ENCODE measurements around the gene TEX14. TPM values are rescaled to one million over a fixed set of nuclear protein-coding genes. Genes with fewer than 3 reads are reported as not detected.

TEX14 gene
- total and polyA plus RNA-seq, 10 of the 15 experiments (the other 5 are each of a cell fraction or from before 2014, with no cell fraction given), result 0.15 to 1.3 (median 0.66) TPM

GRCh38 chr17:58577696-58578095, 114.1 kb downstream of the TEX14 start (continued):
- TF ChIP-seq RBBP5 (conservative IDR thresholded peaks at IDR 0.05), result no peak
- no peak for TF ChIP-seq ZZZ3 (IDR thresholded peaks at IDR 0.05; ENCODE audit: control insufficient read depth, insufficient read length, low read depth)
- 0 out of 2 replicates have a peak, but pooled peaks have one; percentile 15 for TF ChIP-seq CREM (IDR thresholded peaks at IDR 0.05; ENCODE audit: low read depth)
- TF ChIP-seq ELK1 (IDR thresholded peaks at IDR 0.05; ENCODE audit: low read depth, low read length), result no peak
- no peak for TF ChIP-seq ZNF274 (IDR thresholded peaks at IDR 0.05; ENCODE audit: insufficient read depth, insufficient read length)
- peak in 1 of 2 experiments; percentile 90; a peak in 2 of 3 replicates for TF ChIP-seq EGR1 (IDR thresholded peaks at IDR 0.05; ENCODE audit: borderline replicate concordance in 1 of 2, low read depth in 2 of 2, low read length in 2 of 2)
- no peak for TF ChIP-seq RELA (IDR thresholded peaks at IDR 0.05; ENCODE audit: borderline replicate concordance, partially characterized antibody)
- TF ChIP-seq WRNIP1 (IDR thresholded peaks at IDR 0.05; ENCODE audit: borderline replicate concordance, low read depth, low read length), result no peak
- TF ChIP-seq YBX1 (IDR thresholded peaks at IDR 0.05), result no peak
- no peak for TF ChIP-seq POU2F2 (IDR thresholded peaks at IDR 0.05; ENCODE audit: borderline replicate concordance, low read depth, low read length)
- no peak for TF ChIP-seq KDM1A (IDR thresholded peaks at IDR 0.05; ENCODE audit: borderline replicate concordance)
- TF ChIP-seq MEF2A (IDR thresholded peaks at IDR 0.05; ENCODE audit: insufficient read depth, low read depth, low read length), result 0 out of 2 replicates have a peak, but pooled peaks have one; percentile 39
- no peak for TF ChIP-seq HDGF (IDR thresholded peaks at IDR 0.05)
- TF ChIP-seq POLR2AphosphoS5 (IDR thresholded peaks at IDR 0.05; ENCODE audit: low read length), result no peak
- TF ChIP-seq TCF3 (IDR thresholded peaks at IDR 0.05; ENCODE audit: borderline replicate concordance, insufficient read depth, low read depth, low read length), result no peak

Measured in GM12878 (cell line).